HG02943 (cell line): Measurements from ENCODE around the gene LHX8.
"Not testable (repeated sequence)": the region's sequence is repeated elsewhere in the genome, so short reads cannot be mapped to it uniquely, and the experiment has no call there.

ENCODE experiments used
- ATAC-seq: cut with Tn5 transposase; IDR thresholded peaks from one replicate; pipeline ENCODE4 v1.9.1; 2021; ENCODE audit warnings: mild to moderate bottlenecking, low read depth, moderate library complexity; ENCODE audit not compliant: unreplicated experiment

LHX8 gene

GRCh38 chr1:75133750-75134646, at the start of gene LHX8:
LHX8 (plus strand) TSS chr1:75134388; CDS start chr1:75136615, 2,227 bp downstream.
- no peak for ATAC-seq

GRCh38 chr1:75085931-75086330, 48.3 kb upstream of the LHX8 start:
- ATAC-seq: no peak

GRCh38 chr1:75087278-75087677, 46.9 kb upstream of the LHX8 start:
- no peak for ATAC-seq

GRCh38 chr1:75092141-75092540, 42.0 kb upstream of the LHX8 start:
- no peak for ATAC-seq

GRCh38 chr1:75097654-75098053, 36.5 kb upstream of the LHX8 start:
- no peak for ATAC-seq

- no peak for ATAC-seq
Observed at GRCh38 chr1:75099581-75099980, 34.6 kb upstream of the LHX8 start.

- no peak for ATAC-seq
Observed at GRCh38 chr1:75100481-75101092, 33.6 kb upstream of the LHX8 start.

- ATAC-seq: not testable (repeated sequence)
Observed at GRCh38 chr1:75112362-75112951, 21.7 kb upstream of the LHX8 start.

- ATAC-seq: no peak
Observed at GRCh38 chr1:75115654-75116053, 18.5 kb upstream of the LHX8 start.

- ATAC-seq: no peak
Observed at GRCh38 chr1:75123756-75124155, 10.4 kb upstream of the LHX8 start.

GRCh38 chr1:75124510-75124909, 9.7 kb upstream of the LHX8 start:
- no peak for ATAC-seq

GRCh38 chr1:75125161-75125726, 8.9 kb upstream of the LHX8 start:
- no peak for ATAC-seq

- no peak for ATAC-seq
Observed at GRCh38 chr1:75126611-75127101, 7.5 kb upstream of the LHX8 start.

GRCh38 chr1:75127916-75128717, 6.1 kb upstream of the LHX8 start:
- no peak for ATAC-seq

GRCh38 chr1:75129660-75129982, 4.6 kb upstream of the LHX8 start:
- no peak for ATAC-seq

GRCh38 chr1:75129983-75130789, 4.0 kb upstream of the LHX8 start:
- ATAC-seq: no peak

- ATAC-seq: no peak
Observed at GRCh38 chr1:75130865-75131564, 3.2 kb upstream of the LHX8 start.

- no peak for ATAC-seq
Observed at GRCh38 chr1:75131565-75132241, 2.5 kb upstream of the LHX8 start.
